PC-3 (cell line): ENCODE results near the gene UBAC2. TPM values are rescaled to one million over a fixed set of nuclear protein-coding genes. Genes with fewer than 3 reads are reported as not detected.

ENCODE experiments used
- ATAC-seq: fragments of 200-7000 bp; cut with Tn5 transposase; 2 replicates; pipeline ENCODE4 v1.9.1; 2020; ENCODE audit warnings: mild to moderate bottlenecking, moderate library complexity
- BruUV-seq: library from RNA; stranded (reverse); fragments of 400-500 nt; replicated peaks from 2 replicates; lab custom pipeline; 2021; lab: Mats Ljungman, UMichigan
- CTCF ChIA-PET: fragments of 300-600 bp; sonication (Branson Sonifier 250); formaldehyde crosslinking; loops from one replicate; lab custom pipeline; 2022; ENCODE audit warnings: antibody characterized with exemption; lab: Charles Lee
- POLR2A ChIA-PET: fragments of 300-600 bp; sonication (Branson Sonifier 250); formaldehyde crosslinking; loops from one replicate; lab custom pipeline; 2022; ENCODE audit warnings: antibody characterized with exemption; ENCODE audit not compliant: unreplicated experiment; lab: Charles Lee
- DNase-seq: peaks from one replicate; pipeline ENCODE4 v3.0.0-alpha.2; 2015
- H2AFZ ChIP-seq: fragments of 300-600 bp; sonication (generic); 2 replicates; pipeline ENCODE4 v1.6.0; 2016; ENCODE audit warnings: antibody characterized with exemption, low read length
- H3F3A ChIP-seq: fragments of 300-600 bp; sonication (generic); one replicate; pipeline ENCODE4 v1.6.0; 2017; ENCODE audit warnings: antibody characterized with exemption, low read length, control low read depth, mild to moderate bottlenecking; ENCODE audit not compliant: unreplicated experiment
- H3K27ac ChIP-seq: fragments of 300-600 bp; sonication (generic); 2 replicates; pipeline ENCODE4 v1.5.1; 2016; ENCODE audit warnings: mild to moderate bottlenecking, low read length
- H3K27me3 ChIP-seq: fragments of 300-600 bp; sonication (generic); 2 replicates; pipeline ENCODE4 v1.6.1; 2016; ENCODE audit warnings: low read length, mixed read lengths
- H3K36me3 ChIP-seq: fragments of 300-600 bp; sonication (generic); 2 replicates; pipeline ENCODE4 v1.6.1; 2016; ENCODE audit warnings: low read depth, mixed run types, low read length, mixed read lengths
- H3K4me1 ChIP-seq: fragments of 300-600 bp; sonication (generic); 2 replicates; pipeline ENCODE4 v1.5.1; 2016; ENCODE audit warnings: low read length; ENCODE audit not compliant: insufficient read depth
- H3K4me2 ChIP-seq: fragments of 300-600 bp; sonication (generic); 2 replicates; pipeline ENCODE4 v1.6.0; 2016; ENCODE audit warnings: low read length
- H3K4me3 ChIP-seq: fragments of 300-600 bp; sonication (generic); 2 replicates; pipeline ENCODE4 v1.5.1; 2016; ENCODE audit warnings: mild to moderate bottlenecking, low read length, mixed read lengths
- H3K79me2 ChIP-seq: fragments of 300-600 bp; sonication (generic); 2 replicates; pipeline ENCODE4 v1.6.1; 2017; ENCODE audit warnings: low read length, mixed read lengths
- H3K9ac ChIP-seq: fragments of 300-600 bp; sonication (generic); 2 replicates; pipeline ENCODE4 v1.6.0; 2016; ENCODE audit warnings: mild to moderate bottlenecking, low read length
- H3K9me2 ChIP-seq: fragments of 300-600 bp; sonication (generic); replicated peaks from 2 replicates; pipeline ENCODE4 v1.6.1; 2016; ENCODE audit warnings: mixed run types, low read length, mixed read lengths
- H3K9me3 ChIP-seq: fragments of 300-600 bp; sonication (generic); 2 replicates; pipeline ENCODE4 v1.6.1; 2016; ENCODE audit warnings: low read length, mixed read lengths
- H4K20me1 ChIP-seq: fragments of 300-600 bp; sonication (generic); 2 replicates; pipeline ENCODE4 v1.6.1; 2016; ENCODE audit warnings: low read length, mixed read lengths
- EZH2 ChIP-seq: fragments of 300-600 bp; sonication (generic); IDR thresholded peaks from one replicate; pipeline ENCODE4 v1.6.1; 2017; ENCODE audit warnings: antibody characterized with exemption, mild to moderate bottlenecking, low read length; ENCODE audit not compliant: unreplicated experiment
- EZH2phosphoT487 ChIP-seq: fragments of 300-600 bp; sonication (generic); IDR thresholded peaks from 2 replicates; pipeline ENCODE4 v1.6.1; 2018; ENCODE audit warnings: mild to moderate bottlenecking, antibody characterized with exemption, low read length, borderline replicate concordance
- intact Hi-C: fragments of 100-400 bp; cut with micrococcal nuclease; formaldehyde crosslinking; loops from 2 replicates; pipeline ENCODE4 v1.9.0; 2023
- total RNA-seq: library from RNA; depleted of rRNA; stranded (reverse); fragments of >200 nt; gene quantifications from 2 replicates; pipeline ENCODE4 v1.2.3, GENCODE V29; 2014
- TF ChIP-seq, protein P1 (sequence below): fragments of 300-600 bp; sonication (generic); conservative IDR thresholded peaks from 2 replicates; pipeline ENCODE4 v1.5.1; 2017; ENCODE audit warnings: antibody characterized with exemption, low read depth, mild to moderate bottlenecking, low read length

UBAC2 gene
- total RNA-seq, 1 experiment from 2014 or later = 34.5 TPM

DNA sequence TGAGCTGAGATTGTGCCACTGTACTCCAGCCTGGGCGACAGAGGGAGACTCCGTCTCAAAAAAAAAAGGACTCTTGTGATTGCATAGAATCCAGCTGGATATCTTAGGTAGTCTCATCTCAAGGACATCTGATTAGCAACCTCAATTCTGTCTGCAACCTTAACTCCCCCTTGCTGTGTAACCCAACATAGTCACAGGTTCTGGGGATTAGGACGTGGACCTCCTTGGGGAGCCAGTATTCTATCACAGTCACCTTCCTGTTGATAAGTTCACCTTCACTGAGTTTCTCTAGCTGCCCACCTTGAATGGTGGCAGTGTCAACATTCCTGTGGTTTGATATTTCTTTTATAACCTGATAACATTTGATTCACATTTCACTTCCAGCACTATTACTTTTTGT, 30.3 kb downstream of the UBAC2 start:
- CTCF ChIA-PET = no interaction called here
- Histone ChIP-seq H3K36me3 (peaks cover 4% of the 10 kb centered on the region; the same call in 1 of the 2 replicates), H3K4me1 (peaks cover 28% of the 10 kb centered on the region), H3K9me2 (no peaks in the 10 kb centered on the region), H3K9ac (no peak overlapping the region), H3K79me2 (peaks cover 57% of the 10 kb centered on the region), H3K4me3 (no peak overlapping the region), H3K27ac (no peak overlapping the region), H3K4me2 (no peak overlapping the region), H3K9me3 (no peaks in the 10 kb centered on the region), H2AFZ (no peak overlapping the region), H3K27me3 (no peaks in the 10 kb centered on the region), H3F3A (no peaks in the 10 kb centered on the region), H4K20me1 (peaks cover 8% of the 10 kb centered on the region; the same call in 1 of the 2 replicates)
- no peak for ATAC-seq
- intact Hi-C loops = no loop called here
- POLR2A ChIA-PET = no interaction called here
- BruUV-seq = no TSS peak
- TF ChIP-seq EZH2phosphoT487 (no peak), EZH2 (no peak)
- TF ChIP-seq, protein P1, sequence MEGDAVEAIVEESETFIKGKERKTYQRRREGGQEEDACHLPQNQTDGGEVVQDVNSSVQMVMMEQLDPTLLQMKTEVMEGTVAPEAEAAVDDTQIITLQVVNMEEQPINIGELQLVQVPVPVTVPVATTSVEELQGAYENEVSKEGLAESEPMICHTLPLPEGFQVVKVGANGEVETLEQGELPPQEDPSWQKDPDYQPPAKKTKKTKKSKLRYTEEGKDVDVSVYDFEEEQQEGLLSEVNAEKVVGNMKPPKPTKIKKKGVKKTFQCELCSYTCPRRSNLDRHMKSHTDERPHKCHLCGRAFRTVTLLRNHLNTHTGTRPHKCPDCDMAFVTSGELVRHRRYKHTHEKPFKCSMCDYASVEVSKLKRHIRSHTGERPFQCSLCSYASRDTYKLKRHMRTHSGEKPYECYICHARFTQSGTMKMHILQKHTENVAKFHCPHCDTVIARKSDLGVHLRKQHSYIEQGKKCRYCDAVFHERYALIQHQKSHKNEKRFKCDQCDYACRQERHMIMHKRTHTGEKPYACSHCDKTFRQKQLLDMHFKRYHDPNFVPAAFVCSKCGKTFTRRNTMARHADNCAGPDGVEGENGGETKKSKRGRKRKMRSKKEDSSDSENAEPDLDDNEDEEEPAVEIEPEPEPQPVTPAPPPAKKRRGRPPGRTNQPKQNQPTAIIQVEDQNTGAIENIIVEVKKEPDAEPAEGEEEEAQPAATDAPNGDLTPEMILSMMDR = no peak
- DNase-seq = no peak

DNA sequence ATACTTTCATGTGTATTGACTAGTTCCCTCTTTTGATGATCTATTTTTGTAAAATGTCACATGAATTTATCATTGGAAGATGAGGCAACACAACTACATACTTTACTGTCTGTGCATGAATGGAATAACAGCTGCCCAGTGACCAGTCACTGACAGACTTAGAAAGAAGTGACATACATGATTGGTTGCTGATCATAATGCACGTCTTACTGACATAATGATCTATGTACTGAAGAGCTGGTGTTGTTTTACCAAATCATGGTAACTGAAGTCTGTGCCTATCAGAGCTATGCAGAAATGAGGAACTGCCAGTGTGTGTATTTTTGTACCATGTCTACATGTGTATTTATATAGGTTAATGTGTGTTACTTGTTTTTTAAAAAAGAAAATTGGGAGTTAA, 31.1 kb downstream of the UBAC2 start:
- TF ChIP-seq EZH2phosphoT487 (no peak), EZH2 (no peak)
- TF ChIP-seq, protein P1 = no peak
- ATAC-seq (no peak), DNase-seq (no peak)
- POLR2A ChIA-PET = no interaction called here
- Histone ChIP-seq H3F3A (no peaks in the 10 kb centered on the region), H3K79me2 (peaks cover 49% of the 10 kb centered on the region), H3K27ac (no peak overlapping the region), H3K36me3 (no peaks in the 10 kb centered on the region), H3K9me3 (no peaks in the 10 kb centered on the region), H3K9me2 (no peaks in the 10 kb centered on the region), H3K9ac (no peak overlapping the region), H3K4me2 (no peak overlapping the region), H4K20me1 (peaks cover 8% of the 10 kb centered on the region; the same call in 1 of the 2 replicates), H3K4me1 (peaks cover 28% of the 10 kb centered on the region), H3K27me3 (no peaks in the 10 kb centered on the region), H3K4me3 (no peak overlapping the region), H2AFZ (no peak overlapping the region)
- CTCF ChIA-PET = no interaction called here
- no TSS peak for BruUV-seq
- intact Hi-C loops = no loop called here

DNA sequence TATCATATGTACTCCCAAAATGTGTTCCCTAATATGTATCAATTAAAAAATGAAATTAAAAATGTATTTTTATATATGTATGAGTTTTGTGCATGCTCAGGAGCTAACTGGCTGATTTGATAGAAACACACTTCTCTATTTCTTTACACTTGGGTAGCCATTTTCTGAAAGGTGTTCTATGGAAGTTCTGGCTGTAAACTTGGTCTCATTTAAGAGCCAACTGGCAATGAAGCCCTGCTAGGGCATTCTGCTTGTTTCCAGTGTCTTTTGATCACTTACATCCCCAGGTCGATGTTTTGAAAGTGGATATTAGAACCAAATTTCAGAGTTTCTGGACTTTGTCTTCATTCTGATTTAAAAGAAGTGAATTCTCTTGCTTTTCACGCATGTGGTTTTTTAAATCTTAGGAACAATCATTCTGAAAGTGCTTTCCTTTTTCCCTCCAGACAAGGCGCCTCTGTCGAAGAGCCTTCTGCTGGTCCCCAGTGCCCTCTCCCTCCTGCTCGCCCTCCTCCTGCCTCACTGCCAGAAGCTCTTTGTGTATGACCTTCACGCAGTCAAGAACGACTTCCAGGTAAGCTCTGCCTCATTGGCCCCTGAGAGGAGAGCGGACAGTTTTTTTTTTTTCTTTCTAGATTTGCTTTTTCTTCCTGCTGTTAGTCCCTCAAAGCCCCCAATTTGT, 37.5 kb downstream of the UBAC2 start:
- H3K27ac ChIP-seq = no peak overlapping the region
- intact Hi-C loops = no loop called here
- BruUV-seq = no TSS peak
- H3K4me2 ChIP-seq = no peak overlapping the region
- no peaks in the 10 kb centered on the region for H3K4me1 ChIP-seq
- no peak overlapping the region for H3K4me3 ChIP-seq
- no peaks in the 10 kb centered on the region for H3F3A ChIP-seq
- H3K27me3 ChIP-seq = no peaks in the 10 kb centered on the region
- H4K20me1 ChIP-seq = no peaks in the 10 kb centered on the region
- H3K79me2 ChIP-seq = no peaks in the 10 kb centered on the region
- no peak overlapping the region for H2AFZ ChIP-seq
- no peaks in the 10 kb centered on the region for H3K36me3 ChIP-seq
- no peaks in the 10 kb centered on the region for H3K9me2 ChIP-seq
- TF ChIP-seq EZH2 (no peak), EZH2phosphoT487 (no peak)
- TF ChIP-seq, protein P1 = no peak
- H3K9me3 ChIP-seq = no peaks in the 10 kb centered on the region
- ATAC-seq (no peak), DNase-seq (no peak)
- H3K9ac ChIP-seq = no peak overlapping the region
- POLR2A ChIA-PET = no interaction called here
- CTCF ChIA-PET = no interaction called here
